Trophoblast cell (in vitro differentiated cells and primary cell): ENCODE data around the gene SUMO2.
"Not testable (repeated sequence)": the region's sequence is repeated elsewhere in the genome, so short reads cannot be mapped to it uniquely, and the experiment has no call there.

Experiments
- DNase-seq, 2 donors: peaks; one replicate each; pipeline ENCODE4 v3.0.0-alpha.2; 2016
- H2AFZ ChIP-seq: 2 replicates; pipeline ENCODE4 v1.6.1; 2013; ENCODE audit warnings: low read length, moderate library complexity, mild to moderate bottlenecking; ENCODE audit not compliant: insufficient read depth, poor library complexity
- H2AK5ac ChIP-seq: 2 replicates; pipeline ENCODE4 v1.6.1; 2013; ENCODE audit warnings: mild to moderate bottlenecking, low read length
- H2BK120ac ChIP-seq: 2 replicates; pipeline ENCODE4 v1.6.1; 2013; ENCODE audit warnings: low read length, mild to moderate bottlenecking, moderate library complexity; ENCODE audit not compliant: insufficient read depth, poor library complexity
- H2BK12ac ChIP-seq: 2 replicates; pipeline ENCODE4 v1.6.1; 2013; ENCODE audit warnings: mild to moderate bottlenecking, low read length, moderate library complexity
- H2BK5ac ChIP-seq: 2 replicates; pipeline ENCODE4 v1.6.1; 2013; ENCODE audit warnings: low read length, low read depth, moderate library complexity, mild to moderate bottlenecking; ENCODE audit not compliant: poor library complexity
- H3K14ac ChIP-seq: 2 replicates; pipeline ENCODE4 v1.6.1; 2013; ENCODE audit warnings: mild to moderate bottlenecking, low read length
- H3K18ac ChIP-seq: 2 replicates; pipeline ENCODE4 v1.6.1; 2013; ENCODE audit warnings: mild to moderate bottlenecking, low read length
- H3K23ac ChIP-seq: 2 replicates; pipeline ENCODE4 v1.6.1; 2013; ENCODE audit warnings: low read length
- H3K27ac ChIP-seq: 2 replicates; pipeline ENCODE4 v1.5.1; 2013; ENCODE audit warnings: low read depth, mild to moderate bottlenecking, inconsistent platforms, low read length, moderate library complexity
- H3K27me3 ChIP-seq: 2 replicates; pipeline ENCODE4 v1.6.1; 2013; ENCODE audit warnings: inconsistent platforms, mild to moderate bottlenecking, low read length, moderate library complexity; ENCODE audit not compliant: insufficient read depth
- H3K36me3 ChIP-seq, 2 experiments: 1 replicate in 1 of 2; 2 replicates in 1 of 2; pipeline ENCODE4 v1.6.1; 2013; ENCODE audit warnings: low read length in 2 of 2, mild to moderate bottlenecking in 2 of 2, moderate library complexity in 1 of 2; ENCODE audit not compliant: insufficient read depth in 2 of 2, control insufficient read depth in 1 of 2
- H3K4ac ChIP-seq: 2 replicates; pipeline ENCODE4 v1.6.1; 2013; ENCODE audit warnings: low read depth, mild to moderate bottlenecking, low read length, moderate library complexity
- H3K4me1 ChIP-seq, 2 experiments: 1 replicate in 1 of 2; 2 replicates in 1 of 2; pipeline ENCODE4 v1.6.1; 2013; ENCODE audit warnings: low read length in 2 of 2, mild to moderate bottlenecking in 2 of 2, moderate library complexity in 1 of 2; ENCODE audit not compliant: insufficient read depth in 2 of 2, control insufficient read depth in 1 of 2
- H3K4me2 ChIP-seq: 2 replicates; pipeline ENCODE4 v1.6.1; 2013; ENCODE audit warnings: inconsistent platforms, mild to moderate bottlenecking, low read length, moderate library complexity
- H3K4me3 ChIP-seq: 2 replicates; pipeline ENCODE4 v1.5.1; 2013; ENCODE audit warnings: mild to moderate bottlenecking, low read depth, low read length, inconsistent platforms
- H3K79me1 ChIP-seq: one replicate; pipeline ENCODE4 v1.6.1; 2013; ENCODE audit warnings: low read length
- H3K79me2 ChIP-seq: 2 replicates; pipeline ENCODE4 v1.6.1; 2013; ENCODE audit warnings: low read length, mild to moderate bottlenecking; ENCODE audit not compliant: control insufficient read depth, insufficient read depth, poor library complexity
- H3K9ac ChIP-seq: 2 replicates; pipeline ENCODE4 v1.6.1; 2013; ENCODE audit warnings: mild to moderate bottlenecking, low read length
- H3K9me3 ChIP-seq: 2 replicates; pipeline ENCODE4 v1.6.1; 2013; ENCODE audit warnings: low read depth, mild to moderate bottlenecking, control low read depth, inconsistent platforms, low read length; ENCODE audit not compliant: insufficient read depth
- H4K12ac ChIP-seq: 2 replicates; pipeline ENCODE4 v1.6.1; 2013; ENCODE audit warnings: low read depth, mild to moderate bottlenecking, low read length, moderate library complexity
- H4K8ac ChIP-seq: 2 replicates; pipeline ENCODE4 v1.6.1; 2013; ENCODE audit warnings: low read depth, mild to moderate bottlenecking, low read length, moderate library complexity
- H4K91ac ChIP-seq: one replicate; pipeline ENCODE4 v1.6.1; 2013; ENCODE audit warnings: low read depth, mild to moderate bottlenecking, low read length, moderate library complexity
- WGBS: extraction: QIAGEN DNeasy Blood & Tissue Kit; methylation state at CpG from one replicate; pipeline ENCODE4 v1.1.7; 2013; ENCODE audit warnings: missing lambda C conversion rate; ENCODE audit not compliant: insufficient read length, insufficient coverage; ENCODE audit errors: extremely low coverage; 5-methylcytosine and 5-hydroxymethylcytosine counted together

The SUMO2 gene

DNA sequence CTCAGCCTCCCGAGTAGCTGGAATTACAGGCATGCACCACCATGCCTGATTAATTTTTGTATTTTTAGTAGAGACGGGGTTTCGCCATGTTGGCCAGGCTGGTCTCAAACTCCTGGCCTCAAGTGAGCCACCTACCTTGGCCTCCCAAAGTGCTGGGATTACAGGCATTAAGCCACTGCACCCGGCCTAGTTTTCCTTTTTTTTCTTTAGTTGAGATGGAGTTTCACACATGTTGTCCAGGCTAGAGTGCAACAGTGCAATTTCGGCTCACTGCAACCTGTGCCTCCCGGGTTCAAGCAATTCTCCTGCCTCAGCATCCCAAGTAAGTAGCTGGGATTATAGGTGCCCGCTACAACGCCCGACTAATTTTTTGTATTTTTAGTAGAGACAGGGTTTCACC is 45.0 kb downstream of the SUMO2 start:
- H2AFZ ChIP-seq, H4K12ac ChIP-seq, H2AK5ac ChIP-seq, H3K79me2 ChIP-seq, H2BK120ac ChIP-seq, H2BK5ac ChIP-seq, H3K18ac ChIP-seq, H3K4me2 ChIP-seq, H3K4me1 ChIP-seq, H3K14ac ChIP-seq, H4K91ac ChIP-seq, H4K8ac ChIP-seq, H3K9ac ChIP-seq, H3K4ac ChIP-seq, H3K27me3 ChIP-seq, DNase-seq, H3K27ac ChIP-seq, H3K23ac ChIP-seq, H3K4me3 ChIP-seq, H2BK12ac ChIP-seq, H3K79me1 ChIP-seq, H3K9me3 ChIP-seq: not testable (repeated sequence)
- WGBS: no CpG with 5 or more reads among the region's 9 CpGs
- H3K36me3 ChIP-seq: peaks cover 42 to 46% of the 10 kb centered on the region in 2 experiments

DNA sequence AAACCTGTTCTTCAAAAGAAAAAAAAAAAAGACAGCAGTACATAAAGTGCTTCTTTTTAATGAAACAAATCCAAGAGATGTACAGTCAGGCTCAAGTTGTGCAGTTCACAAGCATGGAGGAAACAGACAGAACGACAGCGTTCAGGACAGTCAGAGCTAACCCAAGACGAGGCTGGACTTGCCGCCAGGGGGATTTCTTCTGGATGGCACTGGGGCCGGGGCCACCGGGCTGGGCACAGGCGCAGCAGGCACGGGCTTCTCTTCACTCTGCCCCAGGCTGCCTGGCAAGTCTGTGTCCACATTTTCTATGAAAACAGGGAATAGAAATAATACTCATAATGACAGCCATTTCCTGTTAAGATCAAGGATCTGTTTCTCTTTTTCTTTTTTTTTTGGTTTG is 46.8 kb downstream of the SUMO2 start:
- WGBS: no CpG with 5 or more reads among the region's 8 CpGs
- H4K8ac ChIP-seq: no peak overlapping the region

DNA sequence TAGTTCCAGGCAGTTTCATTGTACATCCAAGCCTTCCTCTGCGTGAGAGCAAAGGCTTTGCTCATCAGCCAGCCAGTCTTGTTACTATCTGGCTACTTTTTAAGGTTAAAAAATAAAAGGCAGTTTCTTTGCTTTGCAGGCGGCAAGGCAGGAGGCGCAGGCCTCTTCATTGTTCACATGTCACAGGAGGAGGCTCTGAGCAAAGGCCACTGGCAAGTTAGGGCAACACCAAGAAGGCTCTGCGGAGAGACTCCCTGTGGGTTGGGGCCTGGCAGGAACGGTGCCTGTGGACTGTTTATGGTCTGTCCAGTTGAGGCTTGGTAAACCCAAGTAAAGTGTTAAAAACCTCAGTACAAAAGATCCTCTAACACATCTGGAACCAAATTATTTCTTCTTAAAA is 47.3 kb downstream of the SUMO2 start:
- Histone ChIP-seq H2BK5ac (no peak overlapping the region), H3K4ac (no peak overlapping the region), H3K27me3 (no peaks in the 10 kb centered on the region), H3K14ac (no peak overlapping the region), H2BK120ac (no peak overlapping the region), H2AFZ (no peak overlapping the region), H3K4me3 (no peak overlapping the region), H4K12ac (no peak overlapping the region), H3K9me3 (no peaks in the 10 kb centered on the region), H3K27ac (no peak overlapping the region), H3K4me2 (no peak overlapping the region), H3K79me2 (peaks cover 9% of the 10 kb centered on the region), H4K91ac (no peak overlapping the region), H3K18ac (no peak overlapping the region), H2BK12ac (no peak overlapping the region), H3K79me1 (peaks cover 11% of the 10 kb centered on the region), H3K9ac (no peak overlapping the region), H3K4me1 (peaks cover 0 to 4% of the 10 kb centered on the region in 2 experiments), H2AK5ac (no peak overlapping the region), H3K36me3 (peaks cover 26 to 28% of the 10 kb centered on the region in 2 experiments), H3K23ac (no peak overlapping the region), H4K8ac (no peak overlapping the region)
- WGBS: no CpG with 5 or more reads among the region's 5 CpGs
- DNase-seq: no peak

More for the DNA sequence above, 46.8 kb downstream of the SUMO2 start:
- H3K18ac ChIP-seq: no peak overlapping the region
- peaks cover 31 to 32% of the 10 kb centered on the region in 2 experiments for H3K36me3 ChIP-seq
- H3K9ac ChIP-seq: no peak overlapping the region
- no peaks in the 10 kb centered on the region for H3K27me3 ChIP-seq
- H4K91ac ChIP-seq: no peak overlapping the region
- H3K27ac ChIP-seq: no peak overlapping the region
- H3K79me2 ChIP-seq: peaks cover 8% of the 10 kb centered on the region
- H2AFZ ChIP-seq: no peak overlapping the region
- H2AK5ac ChIP-seq: no peak overlapping the region
- no peak overlapping the region for H2BK5ac ChIP-seq
- H2BK12ac ChIP-seq: no peak overlapping the region
- H4K12ac ChIP-seq: no peak overlapping the region
- H3K4ac ChIP-seq: no peak overlapping the region
- no peak overlapping the region for H2BK120ac ChIP-seq
- H3K14ac ChIP-seq: no peak overlapping the region
- H3K9me3 ChIP-seq: no peaks in the 10 kb centered on the region
- no peak overlapping the region for H3K4me3 ChIP-seq
- H3K23ac ChIP-seq: no peak overlapping the region
- peaks cover 10% of the 10 kb centered on the region for H3K79me1 ChIP-seq
- peaks cover 0 to 2% of the 10 kb centered on the region in 2 experiments for H3K4me1 ChIP-seq
- no peak overlapping the region for H3K4me2 ChIP-seq
- no peak for DNase-seq

DNA sequence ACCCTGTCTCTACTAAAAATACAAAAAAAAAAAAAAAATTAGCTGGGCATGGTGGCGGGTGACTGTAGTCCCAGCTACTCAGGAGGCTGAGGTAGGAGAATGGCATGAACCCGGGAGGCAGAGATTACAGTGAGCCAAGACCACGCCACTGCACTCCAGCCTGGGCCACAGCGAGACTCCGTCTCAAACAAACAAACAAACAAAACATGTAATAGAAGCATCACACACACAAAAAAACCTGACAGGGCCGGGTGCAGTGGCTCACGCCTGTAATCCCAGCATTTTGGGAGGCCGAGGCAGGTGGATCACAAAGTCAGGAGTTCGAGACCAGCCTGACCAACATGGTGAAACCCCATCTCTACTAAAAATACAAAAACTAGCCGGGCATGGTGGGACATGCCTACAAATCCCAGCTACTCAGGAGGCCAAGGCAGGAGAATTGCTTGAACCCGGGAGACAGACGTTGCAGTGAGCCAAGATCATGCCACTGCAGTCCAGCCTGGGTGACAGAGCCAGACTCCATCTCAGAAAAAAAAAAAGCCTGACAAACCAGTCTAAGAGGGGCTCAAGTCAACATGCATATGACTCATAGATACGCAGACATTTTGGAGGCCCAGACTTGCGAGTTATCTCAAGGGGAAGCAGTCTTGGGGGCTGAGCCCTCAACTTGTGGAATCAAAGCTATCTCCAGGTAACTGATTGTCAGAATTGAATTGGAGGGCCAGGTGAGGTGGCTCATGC is 49.0 kb downstream of the SUMO2 start:
- H2BK12ac ChIP-seq, H4K12ac ChIP-seq, H4K8ac ChIP-seq, H3K4me2 ChIP-seq, H3K79me2 ChIP-seq, H3K18ac ChIP-seq, H3K4me1 ChIP-seq, H3K4me3 ChIP-seq, H3K14ac ChIP-seq, H2BK120ac ChIP-seq, H2AK5ac ChIP-seq, H3K4ac ChIP-seq, H4K91ac ChIP-seq, H3K9ac ChIP-seq, H3K27me3 ChIP-seq, H2BK5ac ChIP-seq, H3K23ac ChIP-seq, H2AFZ ChIP-seq, H3K9me3 ChIP-seq: not testable (repeated sequence)
- Histone ChIP-seq H3K27ac (peak overlapping the region; percentile 3), H3K79me1 (peaks cover 11% of the 10 kb centered on the region), H3K36me3 (peaks cover 29 to 36% of the 10 kb centered on the region in 2 experiments)
- peak; percentile 60 to 69 for DNase-seq
- no CpG with 5 or more reads among the region's 14 CpGs for WGBS
